K562 (cell line): ENCODE results near the gene ARID3A. TPM values are rescaled to one million over a fixed set of nuclear protein-coding genes. Genes with fewer than 3 reads are reported as not detected.

ENCODE experiments used
- BRD4 ChIP-seq: fragments of 200-600 bp; sonication (generic); IDR thresholded peaks from 2 replicates; pipeline ENCODE4 v1.6.1; 2017; ENCODE audit warnings: inconsistent platforms
- HNRNPK ChIP-seq: fragments of 200-400 bp; formaldehyde crosslinking; IDR thresholded peaks from one replicate; pipeline ENCODE4 v1.6.1; 2018; ENCODE audit warnings: mild to moderate bottlenecking, low read depth, low read length; ENCODE audit not compliant: poor library complexity, severe bottlenecking
- RBM25 ChIP-seq: fragments of 200-400 bp; formaldehyde crosslinking; IDR thresholded peaks from 2 replicates; pipeline ENCODE4 v1.6.1; 2018; ENCODE audit warnings: low read length, low read depth, moderate library complexity; ENCODE audit not compliant: severe bottlenecking
- SMARCC2 ChIP-seq: fragments of 450-650 bp; IDR thresholded peaks from 2 replicates; pipeline ENCODE4 v1.6.1; 2017; ENCODE audit warnings: antibody characterized with exemption, moderate library complexity, mild to moderate bottlenecking, low read depth
- TAF15 ChIP-seq: fragments of 200-400 bp; formaldehyde crosslinking; IDR thresholded peaks from 2 replicates; pipeline ENCODE4 v1.6.1; 2017; ENCODE audit warnings: mild to moderate bottlenecking, low read depth, low read length, moderate library complexity
- ZNF766 ChIP-seq: fragments of 200-800 bp; sonication (Bioruptor generic); conservative IDR thresholded peaks from 2 replicates; pipeline ENCODE4 v1.6.1; 2016; ENCODE audit warnings: missing genetic modification characterization, missing compliant biosample characterization
- polyA plus RNA-seq, 8 experiments: library from polyadenylated mRNA; depleted of rRNA in 4 of 8; stranded (reverse) in 5 of 8; unstranded in 3 of 8; fragments of >200 nt; fragmentation: Nextera tagmentation in 2 of 8; fragmentation: Illumina TruSeq in 1 of 8; extraction: Ambion mirVana in 2 of 8; extraction: Trizol in 1 of 8; gene quantifications; 2 replicates each; pipeline versions ENCODE4 v1.2.1 to v1.2.3, GENCODE V29; 2011 to 2014; ENCODE audit warnings: inconsistent platforms in 1 of 8, missing spikeins in 1 of 8
- total RNA-seq, 7 experiments: library from RNA; depleted of rRNA in 6 of 7; stranded (reverse); fragments of >200 nt in 6 of 7; fragmentation: Illumina TruSeq in 2 of 7; extraction: Trizol in 2 of 7; gene quantifications; 2 replicates each; pipeline versions ENCODE4 v1.2.1 to v1.2.3, GENCODE V29; 2011 to 2021; ENCODE audit warnings: low replicate concordance in 1 of 7
- TF ChIP-seq, protein P1 (sequence below): fragments of 450-650 bp; formaldehyde crosslinking; IDR thresholded peaks from 2 replicates; pipeline ENCODE4 v1.4.0; 2020; ENCODE audit warnings: mild to moderate bottlenecking, mixed read lengths
- TF ChIP-seq, protein P2 (sequence below): fragments of 450-650 bp; IDR thresholded peaks from 2 replicates; pipeline ENCODE4 v1.6.1; 2016; ENCODE audit warnings: mild to moderate bottlenecking
- TF ChIP-seq, protein P3 (sequence below): fragments of 250-450 bp; sonication (Bioruptor Pico); IDR thresholded peaks from 2 replicates; pipeline ENCODE4 v1.5.1; 2021; ENCODE audit warnings: mild to moderate bottlenecking

The ARID3A gene
- total and polyA plus RNA-seq, 9 of the 15 experiments (the other 6 are each of a cell fraction or from before 2014, with no cell fraction given): 1.4 to 118 (median 31.2) TPM

DNA sequence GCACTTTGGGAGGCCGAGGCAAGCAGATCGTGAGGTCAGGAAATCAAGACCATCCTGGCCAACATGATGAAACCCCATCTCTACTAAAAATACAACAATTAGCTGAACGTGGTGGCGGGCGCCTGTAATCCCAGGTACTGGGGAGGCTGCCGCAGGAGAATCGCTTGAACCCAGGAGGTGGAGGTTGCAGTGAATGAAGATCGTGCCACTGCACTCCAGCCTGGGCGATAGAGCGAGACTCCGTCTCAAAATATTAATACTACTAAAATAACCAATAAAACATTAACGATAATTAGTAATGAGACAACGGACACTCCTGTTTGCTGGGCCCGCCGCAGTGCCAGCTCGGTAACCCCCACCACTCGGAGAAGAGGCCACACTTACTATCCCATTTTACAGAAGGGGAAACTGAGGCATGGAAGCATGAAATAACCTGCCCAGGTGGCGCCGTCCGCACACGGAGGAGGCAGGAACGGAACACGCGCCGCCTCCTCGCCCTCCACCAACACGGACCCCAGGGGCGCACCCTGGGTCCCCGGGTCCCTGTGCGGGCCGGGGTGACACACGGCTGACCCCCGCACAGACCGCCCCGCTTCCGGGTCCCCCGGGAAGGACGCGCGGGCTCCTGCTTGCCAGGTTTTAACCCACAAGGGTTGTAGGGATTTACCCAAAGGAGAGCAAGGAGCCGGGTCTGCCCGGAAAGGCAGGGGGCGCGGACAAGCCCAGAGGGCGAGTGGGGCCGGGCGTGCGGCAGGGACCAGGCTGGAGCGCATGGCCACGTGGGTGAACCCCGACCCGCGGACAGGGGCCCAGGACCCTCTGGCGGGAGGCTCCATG lies 14.4 kb upstream of the ARID3A start (continued):
- TF ChIP-seq, protein P1, sequence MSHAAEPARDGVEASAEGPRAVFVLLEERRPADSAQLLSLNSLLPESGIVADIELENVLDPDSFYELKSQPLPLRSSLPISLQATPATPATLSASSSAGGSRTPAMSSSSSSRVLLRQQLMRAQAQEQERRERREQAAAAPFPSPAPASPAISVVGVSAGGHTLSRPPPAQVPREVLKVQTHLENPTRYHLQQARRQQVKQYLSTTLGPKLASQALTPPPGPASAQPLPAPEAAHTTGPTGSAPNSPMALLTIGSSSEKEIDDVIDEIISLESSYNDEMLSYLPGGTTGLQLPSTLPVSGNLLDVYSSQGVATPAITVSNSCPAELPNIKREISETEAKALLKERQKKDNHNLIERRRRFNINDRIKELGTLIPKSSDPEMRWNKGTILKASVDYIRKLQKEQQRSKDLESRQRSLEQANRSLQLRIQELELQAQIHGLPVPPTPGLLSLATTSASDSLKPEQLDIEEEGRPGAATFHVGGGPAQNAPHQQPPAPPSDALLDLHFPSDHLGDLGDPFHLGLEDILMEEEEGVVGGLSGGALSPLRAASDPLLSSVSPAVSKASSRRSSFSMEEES (CRISPR knock-in tag): no peak
- TF ChIP-seq, protein P2, sequence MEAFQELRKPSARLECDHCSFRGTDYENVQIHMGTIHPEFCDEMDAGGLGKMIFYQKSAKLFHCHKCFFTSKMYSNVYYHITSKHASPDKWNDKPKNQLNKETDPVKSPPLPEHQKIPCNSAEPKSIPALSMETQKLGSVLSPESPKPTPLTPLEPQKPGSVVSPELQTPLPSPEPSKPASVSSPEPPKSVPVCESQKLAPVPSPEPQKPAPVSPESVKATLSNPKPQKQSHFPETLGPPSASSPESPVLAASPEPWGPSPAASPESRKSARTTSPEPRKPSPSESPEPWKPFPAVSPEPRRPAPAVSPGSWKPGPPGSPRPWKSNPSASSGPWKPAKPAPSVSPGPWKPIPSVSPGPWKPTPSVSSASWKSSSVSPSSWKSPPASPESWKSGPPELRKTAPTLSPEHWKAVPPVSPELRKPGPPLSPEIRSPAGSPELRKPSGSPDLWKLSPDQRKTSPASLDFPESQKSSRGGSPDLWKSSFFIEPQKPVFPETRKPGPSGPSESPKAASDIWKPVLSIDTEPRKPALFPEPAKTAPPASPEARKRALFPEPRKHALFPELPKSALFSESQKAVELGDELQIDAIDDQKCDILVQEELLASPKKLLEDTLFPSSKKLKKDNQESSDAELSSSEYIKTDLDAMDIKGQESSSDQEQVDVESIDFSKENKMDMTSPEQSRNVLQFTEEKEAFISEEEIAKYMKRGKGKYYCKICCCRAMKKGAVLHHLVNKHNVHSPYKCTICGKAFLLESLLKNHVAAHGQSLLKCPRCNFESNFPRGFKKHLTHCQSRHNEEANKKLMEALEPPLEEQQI: no peak
- TF ChIP-seq RBM25 (peak; percentile 64), TAF15 (no peak), HNRNPK (no peak), BRD4 (peak; percentile 40; the same call in 1 of the 2 replicates), SMARCC2 (no peak), ZNF766 (CRISPR knock-in tag) (no peak)
- TF ChIP-seq, protein P3, sequence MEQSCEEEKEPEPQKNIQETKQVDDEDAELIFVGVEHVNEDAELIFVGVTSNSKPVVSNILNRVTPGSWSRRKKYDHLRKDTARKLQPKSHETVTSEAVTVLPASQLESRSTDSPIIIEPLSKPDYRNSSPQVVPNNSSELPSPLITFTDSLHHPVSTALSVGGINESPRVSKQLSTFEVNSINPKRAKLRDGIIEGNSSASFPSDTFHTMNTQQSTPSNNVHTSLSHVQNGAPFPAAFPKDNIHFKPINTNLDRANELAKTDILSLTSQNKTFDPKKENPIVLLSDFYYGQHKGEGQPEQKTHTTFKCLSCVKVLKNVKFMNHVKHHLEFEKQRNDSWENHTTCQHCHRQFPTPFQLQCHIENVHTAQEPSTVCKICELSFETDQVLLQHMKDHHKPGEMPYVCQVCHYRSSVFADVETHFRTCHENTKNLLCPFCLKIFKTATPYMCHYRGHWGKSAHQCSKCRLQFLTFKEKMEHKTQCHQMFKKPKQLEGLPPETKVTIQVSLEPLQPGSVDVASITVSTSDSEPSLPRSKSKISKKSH (CRISPR knock-in tag): no peak
